Activated CD4-positive, alpha-beta T cell treated with anti-CD3 and anti-CD28 coated beads, Interleukin-2, amount 50 U/mL, for 4 hours (primary cell): ENCODE results near the gene CSGALNACT2.
A peak's percentile ranks its signal among the peaks of the same experiment; 100 is the strongest.
"Not testable (repeated sequence)": the region's sequence is repeated elsewhere in the genome, so short reads cannot be mapped to it uniquely, and the experiment has no call there.

Source experiments
- DNase-seq, 2 experiments: peaks; one replicate each; pipeline ENCODE4 v3.0.0-alpha.2; 2020

CSGALNACT2 gene

DNA sequence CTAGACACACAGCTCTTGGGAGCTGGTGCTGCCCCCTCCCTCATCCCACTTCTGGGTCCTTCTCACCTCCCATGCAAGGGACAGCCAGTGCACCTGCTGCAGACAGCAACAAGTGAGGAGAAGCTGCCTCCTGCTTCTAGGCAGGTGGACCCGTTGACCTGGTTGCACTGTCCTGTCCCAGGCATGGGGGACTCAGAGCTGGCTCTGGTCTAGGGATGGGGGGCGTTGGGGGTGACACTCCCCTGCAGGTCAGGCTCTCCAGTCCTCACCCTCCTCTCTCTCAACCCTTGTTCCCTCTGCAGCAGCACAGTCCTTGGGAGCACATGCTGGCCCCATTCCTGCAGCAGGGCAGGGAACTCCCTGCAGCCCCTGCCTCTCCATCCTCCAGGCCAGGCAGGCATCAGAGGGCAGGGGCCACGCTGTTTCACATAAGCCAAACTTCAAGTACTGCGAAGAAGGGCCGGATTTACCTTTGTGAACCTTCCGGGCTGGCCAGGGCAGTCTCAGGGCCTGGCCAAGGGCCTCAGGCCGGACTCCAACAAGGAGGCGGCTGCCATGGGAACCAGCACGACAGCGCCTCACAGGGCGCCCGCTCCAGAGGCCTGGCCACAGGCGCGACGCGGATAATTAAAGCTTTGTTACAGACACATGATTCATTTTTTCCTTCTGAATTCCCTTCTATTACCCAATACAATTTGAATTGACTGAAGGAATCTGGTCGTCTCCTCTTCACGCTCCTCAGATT is 80.1 kb downstream of the CSGALNACT2 start:
- DNase-seq: no peak

DNA sequence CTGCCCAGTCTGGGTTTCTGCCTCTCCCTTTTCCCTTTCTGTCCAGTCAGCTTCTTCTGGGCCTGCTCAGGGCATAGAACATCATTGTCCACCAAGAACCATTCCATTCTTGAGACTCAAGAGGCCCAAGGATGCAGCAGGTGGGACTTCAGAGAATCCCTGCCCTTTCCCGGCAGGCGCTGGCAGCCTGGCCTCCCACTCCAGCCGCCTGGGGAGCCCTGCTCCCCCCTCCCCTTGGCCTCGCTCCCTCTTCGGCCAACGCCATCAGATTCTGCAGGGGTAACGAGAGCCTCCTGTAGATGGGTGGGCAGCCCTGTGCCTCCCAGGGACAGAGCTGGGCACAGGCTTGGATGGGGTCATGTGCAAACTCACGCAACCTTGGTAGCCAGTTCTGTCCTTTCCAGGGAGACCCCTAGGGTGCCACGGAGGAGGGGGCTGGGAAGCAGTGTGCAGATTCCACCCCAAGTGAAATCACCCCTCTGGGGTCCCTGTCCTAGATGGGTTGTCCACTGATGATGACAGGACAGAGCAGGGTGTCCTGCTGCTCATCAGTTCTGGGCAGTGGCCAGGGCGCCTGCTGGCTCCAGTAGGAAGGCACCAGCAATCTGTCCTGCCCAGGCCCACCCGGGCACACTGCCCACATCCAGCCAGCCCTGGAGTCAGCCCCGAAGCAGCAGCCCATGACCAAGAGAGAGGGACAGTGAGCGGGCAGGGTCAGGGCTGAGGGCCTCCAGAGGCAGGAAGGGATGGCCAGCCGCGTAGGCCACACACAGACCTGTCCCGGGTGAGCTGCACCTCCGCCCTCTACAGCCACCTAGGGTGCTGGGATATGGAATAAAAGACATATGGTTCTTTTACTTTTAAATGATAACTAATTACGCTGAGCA is 80.9 kb downstream of the CSGALNACT2 start:
- DNase-seq: no peak

DNA sequence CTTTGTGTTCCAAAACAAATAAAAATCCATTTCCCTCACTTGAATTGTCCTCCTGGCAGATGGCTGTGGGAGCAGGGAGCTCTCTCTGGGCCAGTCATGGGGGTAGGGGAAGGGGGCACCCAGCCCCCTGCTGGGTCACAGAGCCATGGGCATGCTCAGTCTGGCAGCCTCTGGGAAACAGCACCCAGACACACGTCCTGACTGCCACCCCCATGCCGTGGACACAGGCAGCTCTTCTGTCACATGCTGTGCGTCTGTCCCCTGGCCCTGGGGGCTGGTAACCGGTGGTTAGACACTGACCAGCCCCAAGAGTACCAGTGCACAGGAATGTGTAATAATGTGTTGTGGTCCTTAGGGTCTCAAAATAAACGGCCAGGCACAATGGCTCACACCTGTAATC is 81.6 kb downstream of the CSGALNACT2 start:
- DNase-seq: no peak

DNA sequence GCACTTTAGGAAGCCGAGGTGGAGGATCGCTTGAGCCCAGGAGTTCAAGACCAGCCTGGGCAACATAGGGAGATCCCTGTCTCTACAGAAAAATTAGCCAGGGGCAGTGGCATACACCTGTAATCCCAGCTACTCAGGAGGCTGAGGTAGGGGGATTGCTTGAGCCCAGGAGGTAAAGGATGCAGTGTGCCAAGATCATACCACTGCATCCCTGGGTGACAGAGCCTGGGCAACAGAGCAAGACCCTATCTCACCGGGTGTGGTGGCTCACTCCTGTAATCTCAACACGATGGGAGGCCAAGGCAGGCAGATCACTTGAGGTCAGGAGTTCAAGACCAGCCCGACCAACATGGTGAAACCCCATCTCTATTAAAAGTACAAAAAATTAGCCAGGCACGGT is 82.0 kb downstream of the CSGALNACT2 start:
- not testable (repeated sequence) for DNase-seq

DNA sequence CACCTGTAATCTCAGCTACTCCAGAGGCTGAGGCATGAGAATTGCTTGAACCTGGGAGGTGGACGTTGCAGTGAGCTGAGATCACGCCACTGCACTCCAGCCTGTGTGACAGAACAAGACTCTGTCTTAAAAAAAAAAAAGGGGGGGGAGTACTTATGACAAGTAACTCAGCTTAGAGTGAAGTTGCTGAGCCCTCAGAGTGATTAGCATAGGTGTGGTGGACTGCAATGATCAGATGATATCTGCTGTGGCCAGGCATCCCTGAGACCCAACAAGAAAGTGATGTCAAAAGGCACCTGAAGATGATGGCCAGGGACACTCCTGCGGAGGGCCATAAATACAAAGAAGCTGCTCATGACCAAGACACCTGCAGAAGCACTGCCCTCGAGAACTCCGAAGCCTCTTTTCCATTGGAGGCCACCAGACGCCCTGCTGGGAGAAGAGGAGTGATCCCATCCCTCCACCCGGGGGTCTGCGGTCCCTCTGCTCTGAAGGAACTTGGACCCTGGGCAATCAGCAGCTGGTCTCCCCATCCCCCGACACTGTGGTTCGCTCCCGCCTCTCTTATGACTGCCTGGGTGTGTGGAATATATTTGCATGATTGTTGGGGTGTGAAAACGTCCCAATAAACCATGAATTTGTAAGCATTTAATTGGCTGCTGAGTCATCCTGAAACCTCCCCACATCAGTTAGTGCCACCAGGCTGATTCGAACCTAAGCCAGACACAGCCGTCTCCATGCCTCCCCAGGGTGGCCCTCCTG is 82.6 kb downstream of the CSGALNACT2 start:
- no peak for DNase-seq

DNA sequence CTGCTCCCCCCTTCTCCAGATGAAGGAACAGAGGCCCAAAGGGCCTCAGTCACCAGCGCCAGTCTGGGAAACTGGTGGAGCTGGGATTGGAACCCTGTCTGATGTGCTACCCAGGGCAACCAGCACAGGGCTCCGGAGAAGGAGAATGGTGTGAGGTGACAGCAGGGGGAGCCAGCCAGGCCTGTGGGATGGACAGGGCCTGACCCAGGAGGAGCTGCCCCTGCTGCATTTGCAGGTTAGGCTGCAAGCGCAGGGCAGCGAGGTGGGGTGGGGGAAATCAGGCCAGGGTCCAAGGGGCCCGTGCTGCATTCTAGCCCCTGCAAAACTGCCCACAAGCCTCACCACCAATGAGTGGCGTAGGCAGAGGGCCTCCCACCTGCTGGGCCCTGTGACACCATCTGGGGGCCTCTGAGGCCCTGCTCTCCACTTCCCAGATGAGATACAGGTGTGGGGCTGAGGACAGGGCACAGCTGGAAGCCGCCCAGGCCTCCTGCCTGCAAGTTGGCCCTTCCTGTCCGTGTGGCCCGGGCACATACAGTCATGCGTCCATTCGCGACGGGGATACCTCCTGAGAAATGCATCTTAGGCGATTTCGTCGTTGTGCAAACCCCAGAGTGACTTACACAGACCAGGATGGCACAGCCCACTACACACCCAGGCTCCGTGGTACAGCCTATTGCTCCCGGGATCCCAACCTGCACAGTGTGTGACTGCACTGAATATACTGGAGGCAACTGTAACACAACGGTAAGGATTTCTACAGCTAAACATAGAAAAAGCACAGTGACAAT is 83.4 kb downstream of the CSGALNACT2 start:
- DNase-seq: no peak

DNA sequence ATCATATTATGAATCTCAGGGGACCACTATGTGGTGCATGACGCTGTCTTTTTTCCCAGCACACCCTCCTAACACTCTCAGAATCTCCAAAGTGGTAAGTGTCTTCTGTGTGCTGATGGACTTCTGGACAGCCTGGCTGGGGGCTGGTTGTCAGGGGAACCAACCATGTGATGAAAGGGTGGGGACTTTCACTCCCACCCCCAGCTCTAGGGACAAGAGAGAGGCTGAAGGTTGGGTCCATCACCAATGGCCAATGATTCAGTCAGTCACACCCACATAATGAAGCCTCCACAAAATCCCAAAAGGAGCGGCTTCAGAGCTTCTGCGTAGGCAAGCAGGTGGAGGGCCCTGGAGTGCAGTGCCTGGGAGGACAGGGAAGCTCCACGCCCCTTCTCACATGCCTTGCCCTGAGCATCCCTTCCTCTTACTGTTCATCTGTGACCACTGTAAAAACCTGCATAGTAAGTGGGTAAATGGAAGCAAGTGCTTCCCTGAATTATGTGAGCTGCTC is 84.0 kb downstream of the CSGALNACT2 start:
- DNase-seq: no peak

DNA sequence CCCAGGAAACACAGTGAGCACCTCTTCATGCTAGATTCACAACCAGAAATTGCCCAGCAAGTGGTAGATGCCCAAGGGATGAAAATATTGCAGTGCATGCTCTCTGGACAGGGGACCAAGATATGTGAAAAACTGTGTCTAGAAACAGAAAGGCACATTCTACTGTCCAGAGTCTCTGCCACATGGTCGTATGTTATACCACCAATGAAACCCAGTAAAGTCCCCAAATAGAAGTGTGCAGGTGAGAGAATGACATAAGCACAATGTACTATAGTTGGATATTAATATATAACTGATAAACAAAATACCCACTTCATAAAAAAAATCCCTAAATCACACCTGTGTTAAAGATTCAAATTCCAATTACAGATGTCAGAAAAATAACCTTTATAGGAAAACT is 84.8 kb downstream of the CSGALNACT2 start:
- DNase-seq: no peak

DNA sequence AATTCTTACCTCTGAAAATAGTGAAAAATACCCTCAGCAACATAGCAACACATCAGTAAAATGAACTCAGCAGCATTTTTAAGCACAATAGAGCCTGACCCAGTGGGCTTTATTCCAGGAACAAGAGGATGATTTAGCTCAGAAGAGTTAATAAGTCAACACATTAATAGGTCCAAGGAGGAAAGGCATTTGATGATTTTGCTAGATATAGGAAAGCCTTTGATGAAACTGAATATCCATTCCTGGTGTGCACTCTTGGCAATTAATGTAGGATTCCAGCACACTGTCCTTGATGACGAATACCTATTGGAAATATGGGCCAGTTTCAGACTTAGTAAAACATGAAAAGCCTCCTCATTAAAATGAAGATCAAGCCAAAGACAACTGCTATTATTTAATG is 86.1 kb downstream of the CSGALNACT2 start:
- no peak for DNase-seq

DNA sequence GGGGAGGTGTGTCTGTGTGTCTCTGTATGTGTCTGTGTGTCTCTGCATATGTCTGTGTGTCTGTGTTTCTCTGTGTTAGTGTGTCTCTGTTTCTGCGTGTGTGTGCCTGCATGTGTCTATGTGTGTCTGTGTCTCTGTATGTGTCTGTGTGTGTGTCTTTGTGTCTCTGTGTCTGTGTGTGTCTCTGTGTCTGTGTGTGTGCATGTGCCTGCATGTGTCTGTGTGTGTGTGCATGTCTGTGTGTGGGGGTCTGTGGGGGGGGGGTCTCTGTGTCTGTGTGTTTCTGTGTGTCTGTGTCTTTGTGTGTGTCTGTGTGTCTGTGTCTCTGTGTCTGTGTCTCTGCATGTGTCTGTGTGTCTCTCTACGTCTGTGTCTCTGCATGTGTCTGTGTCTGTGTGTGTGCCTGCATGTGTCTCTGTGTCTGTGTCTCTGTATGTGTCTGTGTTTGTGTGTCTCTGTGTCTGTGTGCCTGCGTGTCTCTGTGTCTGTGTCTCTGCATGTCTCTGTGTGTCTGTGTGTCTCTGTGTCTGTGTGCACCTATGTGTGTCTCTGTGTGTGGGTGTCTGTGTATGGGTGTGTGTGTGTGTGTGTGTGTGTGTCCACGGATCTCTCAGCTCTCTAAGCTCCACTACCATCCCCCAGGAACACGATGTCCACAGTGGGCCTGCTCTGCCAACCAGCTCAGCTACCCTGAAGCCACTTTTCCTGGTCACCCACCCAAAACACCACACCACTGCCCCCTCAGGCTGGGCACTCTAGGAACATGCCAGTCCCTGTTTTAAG is 87.0 kb downstream of the CSGALNACT2 start:
- DNase-seq: no peak

DNA sequence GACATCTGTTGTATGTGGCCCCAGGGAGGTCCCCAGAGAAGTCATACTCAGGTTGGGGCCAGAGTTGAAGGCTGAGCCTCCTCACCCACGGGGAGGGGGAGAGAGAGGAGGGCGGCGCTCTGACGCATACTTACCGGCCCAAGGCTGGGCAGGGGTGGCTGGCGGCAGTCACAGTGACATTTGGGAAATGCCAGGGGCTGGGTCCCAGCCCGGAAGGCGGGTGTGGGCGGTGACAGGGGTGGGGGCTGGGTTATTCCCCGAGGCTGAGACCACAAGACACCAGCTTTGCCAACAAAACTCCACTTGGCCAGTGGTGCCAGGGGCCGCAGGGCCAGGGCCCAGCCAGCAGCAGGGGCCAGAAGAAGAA is 87.5 kb downstream of the CSGALNACT2 start:
- DNase-seq: peak; percentile 45 to 60

DNA sequence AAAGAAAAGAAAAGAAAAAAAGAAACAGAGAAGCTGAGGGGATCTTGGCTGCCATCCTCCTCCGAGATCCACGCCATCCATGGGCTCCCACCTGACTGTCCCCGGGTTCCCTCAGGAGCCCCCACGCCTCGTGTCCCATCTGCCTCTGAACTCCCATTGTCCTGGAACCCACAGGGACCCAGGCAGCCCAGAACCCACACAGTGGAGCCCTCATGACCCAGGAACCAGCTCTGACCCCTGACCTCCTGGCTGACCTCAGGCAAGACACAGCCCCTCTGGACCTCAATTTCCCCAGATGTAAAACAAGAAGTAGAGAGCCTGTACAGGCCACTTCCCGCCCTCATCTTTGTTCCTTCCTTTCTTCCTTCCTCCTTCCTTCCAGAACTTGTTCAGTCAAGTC is 88.2 kb downstream of the CSGALNACT2 start:
- no peak for DNase-seq

DNA sequence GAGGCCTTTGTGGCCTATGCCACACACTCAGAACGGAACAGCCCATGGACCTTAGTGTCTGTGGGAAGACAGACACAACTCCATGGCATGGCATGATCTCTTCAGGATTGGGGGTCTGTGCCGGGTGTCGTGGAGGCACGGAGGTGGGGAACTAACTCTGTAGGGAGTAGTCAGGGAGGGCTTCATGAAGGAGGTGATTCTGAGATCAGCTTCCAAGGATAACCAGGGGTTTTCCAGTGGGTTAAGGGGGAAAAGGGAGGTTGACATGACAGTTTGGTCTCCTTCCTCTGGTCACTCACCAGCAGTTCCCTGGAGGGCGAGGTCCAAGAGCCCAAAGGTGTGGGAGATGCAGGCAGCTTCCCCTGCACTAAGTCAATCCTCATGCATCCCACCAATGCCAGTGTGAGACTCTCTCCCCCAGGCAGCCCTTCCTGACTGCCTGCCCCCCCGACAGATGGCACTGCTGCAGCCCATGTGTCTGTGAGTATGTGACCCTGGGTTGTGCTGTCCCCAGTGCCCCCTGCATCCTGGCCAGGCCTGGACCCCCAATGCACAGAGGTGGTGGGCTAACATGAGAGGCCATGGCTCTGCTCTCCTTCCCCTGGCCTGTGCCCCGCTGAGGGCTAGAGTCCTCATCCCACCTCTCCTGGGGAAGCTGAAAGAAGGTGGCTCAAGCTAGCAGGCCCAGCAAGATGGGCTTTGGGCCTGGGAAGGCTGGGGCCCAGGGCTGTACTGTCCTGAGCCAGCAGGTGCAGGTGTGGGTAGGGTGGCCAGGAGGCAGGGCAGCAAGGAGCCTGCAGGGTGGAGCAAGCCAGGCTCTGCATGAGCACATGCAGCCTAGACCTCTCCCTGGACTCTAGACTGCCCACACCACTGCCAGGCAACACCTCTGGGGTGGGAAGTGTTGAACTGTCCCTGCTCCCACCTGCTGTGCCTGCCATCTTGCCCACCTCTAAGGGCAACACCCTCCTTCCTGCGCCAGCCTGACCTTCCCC is 88.9 kb downstream of the CSGALNACT2 start:
- no peak for DNase-seq

DNA sequence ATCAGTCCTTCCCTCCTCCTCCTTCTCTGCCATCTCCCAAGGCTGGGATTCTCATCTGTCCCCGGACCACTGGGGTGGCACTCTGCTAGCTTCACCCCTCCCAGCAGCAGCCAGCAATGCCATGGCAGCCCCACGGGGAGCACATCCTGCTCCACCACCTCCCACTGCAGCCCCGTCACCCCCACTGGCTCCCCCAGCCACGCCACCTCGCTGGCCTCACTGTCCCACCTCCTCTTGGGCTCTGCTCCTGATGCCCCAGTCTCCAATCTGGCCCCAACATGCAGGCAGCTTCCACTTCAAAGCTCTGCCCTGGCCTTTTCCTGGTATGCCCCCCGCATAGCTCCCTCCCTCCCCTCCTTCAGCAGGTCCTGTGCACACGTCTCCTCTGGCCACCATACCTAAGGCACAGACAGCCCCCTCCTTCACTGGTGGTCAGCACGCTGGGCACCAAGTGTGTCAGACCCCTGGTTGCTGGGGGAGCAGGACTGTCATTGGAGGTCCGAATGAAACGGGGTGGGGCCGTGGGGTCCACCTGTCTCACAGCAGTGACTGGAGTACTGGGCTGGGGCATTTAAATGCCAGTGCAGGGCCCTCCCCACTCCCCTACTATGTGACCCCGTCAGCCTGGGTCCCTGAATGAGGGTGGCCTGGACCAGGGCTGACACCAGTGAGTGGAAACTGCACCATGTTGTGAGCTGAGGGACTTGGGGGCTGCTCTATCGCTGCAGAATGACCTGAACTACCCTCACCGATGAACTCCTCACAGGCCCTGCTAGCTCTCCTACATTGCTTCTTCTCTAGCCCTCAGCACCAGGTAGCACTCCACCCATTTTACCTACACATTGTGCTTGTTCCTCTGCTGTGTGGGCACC is 89.9 kb downstream of the CSGALNACT2 start:
- DNase-seq: no peak

DNA sequence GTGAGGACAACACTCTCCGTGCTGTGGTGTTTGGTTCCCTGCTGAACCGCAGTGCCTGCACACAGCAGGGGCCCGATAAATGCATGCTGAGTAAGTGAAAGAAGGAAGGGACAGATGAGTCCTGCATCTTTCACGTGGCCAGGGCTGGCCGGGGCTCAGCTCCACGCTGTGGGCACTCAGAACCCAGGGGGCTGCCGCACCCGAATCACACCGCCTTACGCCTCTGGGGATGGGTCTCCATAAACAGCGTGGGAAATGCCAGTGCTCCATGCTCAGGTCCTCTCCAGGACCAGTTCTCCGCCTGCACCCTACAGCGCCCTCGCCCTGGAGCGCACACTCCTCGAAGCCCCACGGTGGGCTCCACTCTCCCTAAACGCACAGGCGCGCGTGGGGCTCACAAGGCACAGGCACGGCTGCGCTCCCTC is 90.5 kb downstream of the CSGALNACT2 start:
- DNase-seq: no peak

DNA sequence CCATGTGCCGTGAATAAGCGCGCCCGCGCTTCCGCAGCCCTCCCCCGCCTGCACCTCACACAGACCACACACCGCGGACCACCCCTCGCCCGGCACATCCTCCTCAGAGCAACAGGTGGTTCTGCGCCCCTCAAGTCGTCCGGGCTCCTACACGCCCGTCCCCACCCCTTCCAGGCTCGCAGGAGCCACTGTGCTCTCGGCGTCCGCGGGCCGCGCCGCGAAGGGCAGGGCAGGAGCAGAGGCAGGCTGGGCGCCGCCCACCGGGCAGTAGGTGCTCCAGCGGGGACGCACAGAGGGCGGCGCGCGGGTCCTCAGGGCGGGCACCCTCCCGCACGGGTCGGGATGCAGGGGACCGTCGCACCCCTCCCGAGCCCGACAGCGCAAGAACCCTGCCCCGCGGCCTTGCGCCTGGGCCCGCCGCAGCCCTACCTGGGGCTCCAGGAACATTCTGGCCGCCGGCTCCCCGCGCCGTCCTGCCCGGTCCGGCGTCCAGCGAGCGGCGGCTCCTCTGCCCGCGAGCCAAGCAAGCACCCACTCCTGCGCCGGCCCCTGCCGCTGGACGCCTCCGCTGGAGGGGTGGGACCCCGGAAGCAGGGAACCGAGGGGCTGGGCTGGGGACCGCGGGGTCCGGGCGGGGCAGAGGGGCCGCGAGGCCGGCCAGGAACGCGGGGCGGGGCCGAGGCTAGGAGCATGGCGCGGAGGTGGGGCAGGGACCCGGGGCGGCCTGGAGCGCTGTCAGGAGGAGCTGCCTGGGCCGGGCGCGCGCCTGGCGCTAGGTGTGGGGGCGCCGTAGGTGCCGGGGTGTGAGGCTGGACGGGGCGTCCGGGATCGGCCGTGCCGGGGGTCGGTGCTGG is 91.2 kb downstream of the CSGALNACT2 start:
- peak; percentile 16 to 32 for DNase-seq

DNA sequence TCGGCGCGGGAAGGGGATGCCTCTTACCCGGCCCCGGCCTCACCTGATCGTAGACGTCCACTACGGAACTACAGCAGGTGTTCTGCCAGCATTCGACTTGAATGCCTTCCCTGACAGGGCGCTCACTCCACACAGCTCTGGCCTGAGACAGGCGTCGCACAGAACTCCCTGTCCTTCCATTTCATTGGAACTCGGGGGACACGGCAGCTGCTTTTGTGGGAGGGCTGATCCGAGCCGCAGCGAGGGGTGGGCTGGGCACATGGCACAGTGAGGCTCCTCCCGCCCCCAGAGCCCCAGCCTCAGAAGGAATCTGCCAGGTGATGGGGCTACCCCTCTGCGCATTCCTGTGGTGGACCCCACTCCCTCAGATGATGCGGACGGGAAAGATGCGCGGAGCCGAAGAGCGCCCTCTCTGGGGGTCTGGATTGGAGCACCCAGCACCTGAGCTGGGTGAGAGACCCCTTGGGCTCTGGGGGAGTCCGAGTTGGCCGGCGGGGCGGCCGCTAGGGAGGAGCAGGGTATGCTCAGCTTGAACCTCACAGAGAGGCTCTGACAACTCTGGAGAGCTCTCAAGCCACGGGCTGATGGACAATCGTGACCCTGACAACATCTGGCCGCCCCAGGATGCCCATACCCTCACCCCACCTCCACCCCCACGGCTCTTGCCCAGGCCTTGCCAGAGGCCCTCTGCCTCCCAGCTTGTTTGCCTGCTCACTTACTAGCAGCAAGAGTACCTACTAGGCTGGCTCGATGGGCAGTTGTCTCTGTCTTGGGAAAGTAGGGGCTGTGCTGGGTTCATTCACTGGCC is 92.1 kb downstream of the CSGALNACT2 start:
- DNase-seq: no peak
